HepG2 (cell line): ENCODE measurements around the gene KLHL35. TPM values are rescaled to one million over a fixed set of nuclear protein-coding genes. Genes with fewer than 3 reads are reported as not detected.
A peak's percentile ranks its signal among the peaks of the same experiment; 100 is the strongest.

ENCODE experiments used
- ATF5 ChIP-seq: sonication (generic); formaldehyde crosslinking; IDR thresholded peaks from 2 replicates; pipeline ENCODE4 v1.4.0; 2020; ENCODE audit warnings: mild to moderate bottlenecking, low read depth, missing genetic modification reagents
- CEBPG ChIP-seq: IDR thresholded peaks from 2 replicates; pipeline ENCODE4 v1.6.1; 2016
- DZIP1 ChIP-seq: sonication (generic); formaldehyde crosslinking; IDR thresholded peaks from 2 replicates; pipeline ENCODE4 v1.5.0; 2020; ENCODE audit warnings: mild to moderate bottlenecking, missing genetic modification reagents
- EP300 ChIP-seq, 3 experiments: sonication (generic) in 1 of 3; formaldehyde crosslinking in 1 of 3; IDR thresholded peaks; 2 replicates each; pipeline versions ENCODE4 v1.5.1 to v1.6.1; 2011 to 2020; ENCODE audit warnings: low read depth in 2 of 3, low read length in 2 of 3, borderline replicate concordance in 1 of 3, improper control_type of control experiment in 1 of 3, mild to moderate bottlenecking in 1 of 3, missing genetic modification reagents in 1 of 3, moderate library complexity in 1 of 3
- HOXA9 ChIP-seq: sonication (generic); formaldehyde crosslinking; IDR thresholded peaks from 2 replicates; pipeline ENCODE4 v1.8.1; 2022; ENCODE audit warnings: missing genetic modification reagents, mild to moderate bottlenecking, moderate library complexity, borderline replicate concordance
- KLF16 ChIP-seq, 2 experiments: sonication (generic) in 1 of 2; formaldehyde crosslinking in 1 of 2; IDR thresholded peaks; 2 replicates each; pipeline versions ENCODE4 v1.6.1 to v1.8.0; 2016 to 2023; ENCODE audit warnings: missing genetic modification reagents in 2 of 2, missing compliant biosample characterization in 1 of 2
- MAFK ChIP-seq, 2 experiments: IDR thresholded peaks in 1 of 2; conservative IDR thresholded peaks in 1 of 2; 2 replicates each; pipeline ENCODE4 v1.6.1; 2011; ENCODE audit warnings: improper control_type of control experiment in 2 of 2, low read length in 2 of 2
- MTA1 ChIP-seq: sonication (generic); formaldehyde crosslinking; IDR thresholded peaks from 2 replicates; pipeline ENCODE4 v1.4.0; 2020; ENCODE audit warnings: missing genetic modification reagents, mild to moderate bottlenecking, borderline replicate concordance
- MXD4 ChIP-seq: IDR thresholded peaks from 2 replicates; pipeline ENCODE4 v1.6.1; 2016; ENCODE audit warnings: mild to moderate bottlenecking, missing biosample characterization, missing genetic modification reagents
- TIGD3 ChIP-seq: sonication (generic); formaldehyde crosslinking; IDR thresholded peaks from 2 replicates; pipeline ENCODE4 v1.5.1; 2020; ENCODE audit warnings: mild to moderate bottlenecking, missing genetic modification reagents, borderline replicate concordance
- ZBED4 ChIP-seq: sonication (generic); formaldehyde crosslinking; IDR thresholded peaks from 2 replicates; pipeline ENCODE4 v1.4.0; 2020; ENCODE audit warnings: missing genetic modification reagents, borderline replicate concordance
- ZBTB7A ChIP-seq: sonication (generic); formaldehyde crosslinking; IDR thresholded peaks from 2 replicates; pipeline ENCODE4 v1.8.0; 2022; ENCODE audit warnings: mild to moderate bottlenecking, missing genetic modification reagents
- ZNF138 ChIP-seq: sonication (generic); formaldehyde crosslinking; IDR thresholded peaks from 2 replicates; pipeline ENCODE4 v1.5.0; 2020; ENCODE audit warnings: mild to moderate bottlenecking, low read depth, missing genetic modification reagents
- ZNF232 ChIP-seq: sonication (generic); formaldehyde crosslinking; IDR thresholded peaks from 2 replicates; pipeline ENCODE4 v1.4.0; 2020; ENCODE audit warnings: missing genetic modification reagents, borderline replicate concordance
- ZNF580 ChIP-seq: IDR thresholded peaks from 2 replicates; pipeline ENCODE4 v1.6.1; 2016; ENCODE audit warnings: low read depth, borderline replicate concordance
- ZNF672 ChIP-seq: sonication (generic); formaldehyde crosslinking; IDR thresholded peaks from 2 replicates; pipeline ENCODE4 v1.8.1; 2022; ENCODE audit warnings: missing genetic modification reagents
- ZNF775 ChIP-seq: sonication (generic); formaldehyde crosslinking; IDR thresholded peaks from 2 replicates; pipeline ENCODE4 v1.4.0; 2020; ENCODE audit warnings: missing genetic modification reagents, mild to moderate bottlenecking, moderate library complexity, borderline replicate concordance
- polyA plus RNA-seq, 8 experiments: library from polyadenylated mRNA; depleted of rRNA in 3 of 8; stranded (reverse) in 7 of 8; unstranded in 1 of 8; fragments of >200 nt; fragmentation: Illumina TruSeq in 4 of 8; extraction: Trizol in 4 of 8; gene quantifications; 2 replicates each; pipeline versions ENCODE4 v1.2.1 to v1.2.3, GENCODE V29; 2011 to 2016; ENCODE audit warnings: low read depth in 4 of 8, missing spikeins in 1 of 8, mixed read lengths in 1 of 8; ENCODE audit not compliant: insufficient read depth in 1 of 8
- total RNA-seq, 5 experiments: library from RNA; depleted of rRNA; stranded (reverse); fragments of >200 nt; fragmentation: Illumina TruSeq; extraction: Trizol; gene quantifications; 2 replicates each; pipeline ENCODE4 v1.2.3, GENCODE V29; 2016; ENCODE audit warnings: low read depth in 1 of 5

Gene KLHL35
- total and polyA plus RNA-seq, 2 of the 13 experiments (the other 11 are each of a cell fraction or from before 2014, with no cell fraction given), result not detected

GRCh38 chr11:75384438-75385080, 48.4 kb downstream of the KLHL35 start (continued):
- TF ChIP-seq DZIP1 (CRISPR knock-in tag), result no peak
- no peak for TF ChIP-seq ZBTB7A (CRISPR knock-in tag)
- no peak for TF ChIP-seq ZNF138
- TF ChIP-seq CEBPG (CRISPR knock-in tag), result peak; percentile 26; the same call in 1 of the 2 replicates
- no peak for TF ChIP-seq HOXA9 (CRISPR knock-in tag)
- TF ChIP-seq MTA1 (CRISPR knock-in tag), result no peak
- TF ChIP-seq EP300 (IDR thresholded peaks at IDR 0.05; ENCODE audit: low read depth in 2 of 2, low read length in 2 of 2), result no peak
- no peak for TF ChIP-seq EP300 (CRISPR knock-in tag; IDR thresholded peaks at IDR 0.05; ENCODE audit: borderline replicate concordance)
- TF ChIP-seq MAFK (conservative IDR thresholded peaks at IDR 0.05 in 1 of 2, IDR thresholded peaks at IDR 0.05 in 1 of 2; ENCODE audit: low read length in 2 of 2), result no peak
- TF ChIP-seq ZNF580 (CRISPR knock-in tag), result peak; percentile 50; the same call in 1 of the 2 replicates
- TF ChIP-seq ZNF672 (CRISPR knock-in tag), result no peak
- TF ChIP-seq KLF16 (CRISPR knock-in tag; IDR thresholded peaks at IDR 0.05), result no peak
- no peak; the same call in 1 of the 2 replicates for TF ChIP-seq ZNF232
- no peak for TF ChIP-seq ZNF775 (CRISPR knock-in tag)
- TF ChIP-seq MXD4 (CRISPR knock-in tag), result no peak
- no peak for TF ChIP-seq ATF5
- TF ChIP-seq ZBED4 (CRISPR knock-in tag), result peak; percentile 96
- no peak for TF ChIP-seq TIGD3 (CRISPR knock-in tag)
